Femur (tissue), 1 donor: ENCODE measurements around the gene PAPOLG.
"Not testable (repeated sequence)": the region's sequence is repeated elsewhere in the genome, so short reads cannot be mapped to it uniquely, and the experiment has no call there.

ENCODE experiments used
- DNase-seq: peaks from one replicate; pipeline ENCODE4 v3.0.0-alpha.2; 2017

PAPOLG gene

DNA sequence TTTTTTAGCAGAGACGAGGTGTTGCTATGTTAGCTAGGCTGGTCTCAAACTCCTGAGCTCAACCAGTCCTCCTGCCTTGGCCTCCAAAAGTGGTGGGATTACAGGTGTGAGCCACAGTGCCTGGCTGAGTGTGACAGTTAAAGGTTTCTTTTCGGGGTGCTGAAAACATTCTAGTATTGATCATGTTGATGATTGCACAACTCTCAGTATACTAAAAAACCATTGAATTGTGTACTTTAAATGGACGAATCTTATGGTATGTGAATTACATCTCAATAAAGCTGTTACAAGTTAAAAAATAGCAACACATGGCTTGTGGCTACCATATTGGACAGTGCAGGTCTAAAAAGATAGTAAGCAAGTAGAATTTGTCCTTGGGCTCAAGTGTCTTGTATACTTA, 22.3 kb downstream of the PAPOLG start:
- DNase-seq, result no peak

DNA sequence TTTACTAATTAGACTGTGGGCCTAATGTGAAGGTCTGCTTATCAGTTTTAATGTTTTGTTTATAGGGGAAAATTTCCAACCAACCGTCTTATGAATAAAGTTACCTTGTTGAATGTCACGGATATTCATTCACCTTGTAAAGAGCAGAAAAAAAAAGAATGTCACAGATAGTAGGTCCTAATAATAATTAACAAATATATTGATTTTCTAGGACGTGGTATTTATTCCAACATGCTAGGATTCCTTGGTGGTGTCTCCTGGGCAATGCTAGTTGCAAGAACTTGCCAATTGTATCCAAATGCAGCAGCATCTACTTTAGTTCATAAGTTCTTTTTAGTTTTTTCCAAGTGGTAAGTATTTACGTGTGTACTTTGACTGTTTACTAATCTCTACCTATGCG, 23.4 kb downstream of the PAPOLG start:
- no peak for DNase-seq

DNA sequence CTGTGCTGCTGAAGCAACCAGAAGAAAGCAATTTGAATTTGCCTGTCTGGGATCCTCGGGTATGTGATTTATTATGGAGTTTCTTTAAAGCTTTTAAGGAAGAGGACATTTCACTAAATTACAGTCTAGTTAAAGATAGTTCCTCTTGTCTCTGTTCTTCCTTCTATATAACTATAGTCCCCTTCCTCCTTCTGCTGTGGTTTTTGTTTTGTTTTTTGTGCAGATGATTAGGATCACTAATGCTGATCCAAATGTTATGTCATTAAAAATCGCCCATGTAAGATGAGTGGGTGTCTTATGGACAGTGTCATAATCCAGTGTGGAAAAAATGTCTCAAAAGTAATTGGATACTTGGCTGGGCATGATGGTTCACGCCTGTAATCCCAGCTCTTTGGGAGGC, 24.7 kb downstream of the PAPOLG start:
- DNase-seq, result no peak

DNA sequence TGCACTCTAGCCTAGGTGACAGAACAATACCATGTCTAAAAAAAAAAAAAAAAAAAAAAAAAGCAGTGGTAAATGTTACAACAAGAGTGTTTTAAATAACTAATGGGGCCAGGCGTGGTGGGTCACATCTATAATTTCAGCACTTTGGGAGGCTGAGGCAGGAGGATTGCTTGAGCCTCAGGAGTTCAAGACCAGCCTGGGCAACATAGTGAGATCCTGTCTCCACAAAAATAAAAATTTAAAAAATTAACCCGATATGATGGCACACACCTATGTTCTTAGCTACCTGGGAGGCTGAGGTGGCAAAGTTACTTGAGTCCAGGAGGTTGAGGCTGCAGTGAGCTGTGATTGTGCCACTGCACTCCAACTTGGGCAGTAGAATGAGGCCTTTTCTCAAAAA, 37.1 kb downstream of the PAPOLG start:
- no peak for DNase-seq

DNA sequence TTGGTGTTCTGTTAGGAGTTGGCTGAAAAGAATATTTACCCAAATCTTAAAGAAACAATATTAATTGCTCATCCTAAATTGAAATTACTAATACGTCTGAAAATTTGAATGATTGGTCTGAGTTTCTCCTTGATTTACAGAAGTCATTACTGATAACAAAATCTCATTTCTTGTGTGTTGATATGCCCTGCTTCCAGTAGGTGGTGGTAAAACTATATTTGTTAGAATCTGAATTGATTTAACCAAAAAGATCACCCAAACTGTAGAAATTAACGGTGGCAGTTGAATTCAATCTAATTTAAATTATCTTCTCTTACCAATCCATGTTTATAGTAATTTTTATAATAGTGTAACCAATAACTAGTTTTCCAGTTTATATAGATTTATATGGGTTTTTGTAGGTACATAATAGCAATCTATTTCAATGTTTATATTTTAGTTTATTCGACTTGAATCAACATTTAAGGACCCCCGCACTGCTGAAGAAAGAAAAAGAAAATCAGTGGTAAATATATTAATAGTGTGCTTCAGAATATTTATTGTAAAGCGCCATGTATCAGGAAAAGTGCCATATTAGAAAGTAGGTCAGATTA, 38.3 kb downstream of the PAPOLG start:
- DNase-seq, result no peak

DNA sequence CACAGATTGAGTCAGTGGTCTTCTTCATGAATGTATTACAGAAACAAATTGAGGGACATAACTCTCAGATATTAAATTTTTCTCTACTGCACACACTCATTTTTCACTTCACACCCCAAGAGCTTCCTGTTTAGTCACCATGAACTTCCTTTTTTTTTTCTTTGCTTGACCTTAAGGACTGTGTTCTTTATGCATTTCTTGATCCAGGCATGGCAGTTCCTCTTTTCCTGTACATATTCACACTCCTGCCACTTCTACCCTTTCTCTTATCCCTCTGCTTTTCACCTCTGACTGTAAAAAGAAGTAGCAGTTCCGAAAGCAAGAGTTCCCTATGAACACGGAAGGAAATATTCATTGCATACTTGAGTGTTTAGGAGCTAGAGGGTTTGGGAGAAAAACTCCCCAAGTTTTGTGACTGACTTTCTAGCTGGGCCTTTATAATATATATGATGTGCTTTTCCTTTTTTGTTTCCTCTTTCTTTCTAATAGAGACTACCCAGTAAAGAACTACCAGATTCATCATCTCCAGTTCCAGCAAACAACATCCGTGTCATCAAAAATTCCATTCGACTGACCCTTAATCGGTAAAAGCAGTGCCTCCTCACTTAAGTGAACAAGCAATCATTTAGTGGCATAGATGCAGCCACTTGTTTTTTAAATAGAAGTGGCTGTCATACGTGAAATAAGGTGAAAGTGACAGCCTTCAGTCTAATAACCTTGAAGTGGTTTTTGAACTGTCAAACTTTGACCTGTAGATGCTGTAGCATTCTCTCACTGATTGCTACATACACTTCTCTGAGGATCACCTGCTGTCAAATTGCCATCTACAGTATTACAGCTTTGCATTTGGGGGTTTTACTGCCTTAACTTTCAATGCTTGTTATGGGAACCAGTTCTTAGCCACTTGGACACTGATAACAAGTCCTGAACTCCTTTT, 40.8 kb downstream of the PAPOLG start:
- no peak for DNase-seq

DNA sequence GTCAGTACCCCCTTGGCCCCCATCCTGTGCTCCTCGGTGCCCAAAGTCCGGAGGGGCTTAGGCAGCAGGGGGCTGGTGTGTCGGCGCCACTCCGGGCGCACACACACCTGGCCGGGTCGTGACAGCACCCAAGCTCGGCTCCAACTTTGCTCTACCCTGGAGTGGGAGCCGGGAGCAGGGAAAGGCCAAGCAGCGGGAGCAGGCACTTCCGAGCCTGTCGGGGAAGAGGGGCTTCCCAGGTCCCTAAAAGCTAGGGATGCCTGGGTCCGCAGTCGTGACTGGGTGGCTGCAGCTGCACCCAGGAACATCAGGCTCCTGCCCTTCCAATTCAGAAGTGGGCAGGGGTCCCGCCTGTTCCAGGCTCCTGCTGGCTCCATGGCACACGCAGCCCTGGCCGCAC, 48.4 kb downstream of the PAPOLG start:
- DNase-seq, result no peak

DNA sequence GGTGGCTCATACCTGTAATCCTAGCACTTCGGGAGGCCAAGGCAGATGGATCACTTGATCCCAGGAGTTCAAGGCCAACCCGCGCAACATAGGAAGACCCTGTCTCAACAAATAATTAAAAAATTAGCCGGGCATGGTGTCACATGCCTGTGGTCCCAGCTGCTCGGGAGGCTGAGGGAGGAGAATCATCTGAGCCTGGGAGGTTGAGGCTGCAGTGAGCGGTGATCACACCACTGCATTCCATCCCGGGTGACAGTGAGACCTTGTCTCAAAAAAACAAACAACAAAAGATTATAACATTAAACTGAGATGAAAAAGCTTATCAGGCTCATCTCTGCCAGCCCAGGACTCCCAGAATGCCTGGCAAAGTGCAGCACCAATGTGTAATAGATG, 50.5 kb downstream of the PAPOLG start:
- DNase-seq, result no peak

DNA sequence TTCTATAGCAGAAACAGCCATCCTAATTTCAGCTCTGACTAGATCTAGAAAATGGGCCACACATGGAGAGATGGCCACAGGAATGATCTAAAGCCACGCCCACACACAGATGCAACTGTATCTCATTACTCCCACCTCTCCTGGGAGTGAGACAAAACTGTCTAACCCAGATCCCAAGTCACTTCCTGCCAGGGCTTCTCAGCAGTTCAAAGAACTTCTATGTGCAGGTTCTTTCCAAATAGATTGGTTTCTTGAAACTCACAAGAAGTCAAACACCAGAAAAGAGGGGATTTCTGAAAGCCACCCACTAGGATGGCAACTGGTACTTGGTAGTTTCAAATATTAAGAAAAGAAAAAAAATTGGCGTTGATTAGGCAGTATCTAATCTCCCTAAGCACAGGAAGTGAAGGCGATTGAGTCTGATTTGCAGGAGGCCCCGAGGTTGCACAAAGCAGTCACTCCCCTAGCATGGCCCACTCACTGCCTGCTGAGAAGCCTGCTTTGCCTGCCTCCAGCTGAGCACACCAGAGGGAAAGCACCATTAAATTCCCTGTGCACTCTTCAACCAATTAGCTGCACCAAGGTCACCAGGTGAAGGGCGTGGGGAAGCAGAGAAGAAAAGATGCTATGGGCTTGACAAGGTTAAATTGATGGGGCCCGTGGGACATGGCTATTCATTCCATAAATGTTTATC, 51.1 kb downstream of the PAPOLG start:
- DNase-seq, result no peak

DNA sequence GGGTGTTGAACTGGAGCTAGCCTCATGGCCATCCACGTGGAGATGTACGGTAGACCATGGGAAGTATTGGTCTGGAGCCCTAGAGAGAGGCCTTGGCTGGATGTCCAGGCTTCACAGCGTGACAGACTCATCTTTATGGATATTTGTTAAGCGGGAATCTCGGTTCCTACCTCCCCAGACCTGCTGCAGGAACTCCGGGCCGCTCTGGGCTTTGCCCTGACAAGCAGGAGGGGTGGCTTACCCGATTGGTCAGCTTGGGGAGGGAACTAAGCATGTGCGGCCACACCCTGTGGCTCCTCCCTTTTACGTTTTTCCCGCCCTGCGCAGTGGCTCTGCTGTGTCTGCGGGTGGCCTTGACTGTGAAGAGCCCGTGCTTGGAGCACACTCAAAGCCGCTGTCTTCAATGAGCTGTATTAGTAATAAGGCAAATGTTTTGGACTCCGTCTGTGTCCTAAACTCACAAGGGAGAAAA, 52.3 kb downstream of the PAPOLG start:
- DNase-seq, result no peak

DNA sequence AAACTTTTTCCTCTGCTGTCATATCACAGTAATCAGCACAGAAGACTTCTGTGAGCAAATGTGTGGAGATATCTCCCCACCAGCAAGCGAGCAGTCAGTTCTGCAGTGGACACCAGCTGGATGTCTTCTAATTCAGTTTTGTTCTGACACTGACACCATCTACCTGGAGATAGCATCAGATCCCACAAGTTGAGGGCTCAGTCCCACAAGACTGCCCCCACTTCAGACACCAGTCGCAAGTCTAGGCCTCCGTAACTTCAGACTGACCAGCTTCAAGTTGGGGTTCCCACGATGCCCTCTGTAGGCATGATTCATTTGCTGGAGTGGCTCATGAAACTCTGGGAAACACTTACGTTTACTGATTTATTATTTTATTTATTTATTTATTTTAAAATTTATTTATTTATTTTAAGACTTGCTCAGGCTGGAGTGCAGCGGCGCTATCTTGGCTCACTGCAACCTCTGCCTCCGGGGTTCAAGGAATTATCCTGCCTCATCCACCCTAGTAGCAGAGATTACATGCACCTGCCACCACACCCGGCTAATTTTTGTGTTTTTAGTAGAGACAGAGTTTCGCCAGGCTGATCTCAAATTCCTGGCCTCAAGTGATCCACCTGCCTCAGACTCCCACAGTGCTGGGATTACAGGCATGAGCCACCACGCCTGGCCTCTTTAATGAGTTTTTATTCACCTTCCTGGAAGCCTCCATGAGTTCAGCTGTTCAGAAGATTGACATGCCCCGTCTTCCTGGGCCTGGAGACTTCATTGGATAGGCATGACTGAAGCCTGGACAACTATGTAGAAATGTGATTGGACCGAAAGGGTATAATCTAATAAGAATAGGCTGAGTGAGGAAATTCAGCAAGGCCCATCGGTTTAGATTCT, 55.7 kb downstream of the PAPOLG start:
- no peak for DNase-seq

DNA sequence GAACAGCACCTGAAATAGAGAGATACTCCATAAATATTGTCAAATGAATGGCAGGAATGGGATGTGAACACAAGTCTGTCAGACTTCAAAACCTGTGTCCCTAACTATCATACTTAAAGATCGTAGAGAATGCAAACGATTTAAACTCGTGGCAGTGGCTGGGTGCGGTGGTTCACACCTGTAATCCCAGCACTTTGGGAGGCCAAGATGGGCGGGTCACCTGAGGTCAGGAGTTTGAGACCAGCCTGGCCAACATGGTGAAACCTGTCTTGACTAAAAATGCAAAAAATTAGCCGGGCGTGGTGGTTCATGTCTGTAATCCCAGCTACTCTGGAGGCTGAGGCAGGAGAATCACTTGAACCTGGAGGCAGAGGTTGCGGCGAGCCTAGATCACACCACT, 61.1 kb downstream of the PAPOLG start:
- DNase-seq, result not testable (repeated sequence)

DNA sequence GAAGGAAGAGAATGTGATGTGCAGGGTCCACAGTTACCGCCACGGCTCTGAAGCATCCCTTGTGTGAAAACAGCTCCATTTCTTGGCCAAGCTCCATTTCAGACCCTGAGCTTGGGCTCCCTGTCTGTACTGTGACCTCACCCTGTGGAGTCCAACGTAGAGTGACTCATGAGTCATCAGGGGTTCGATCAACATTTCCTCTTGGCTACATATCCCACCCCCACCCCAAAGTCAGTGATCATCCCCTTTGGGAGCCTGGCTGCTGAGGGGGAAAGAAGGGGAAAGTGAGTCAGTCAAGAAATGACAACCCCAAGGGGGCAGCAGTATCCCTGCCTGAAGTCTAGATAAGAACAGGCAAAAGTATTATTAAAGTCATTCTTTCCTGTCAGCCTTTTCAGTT, 62.2 kb downstream of the PAPOLG start:
- no peak for DNase-seq

DNA sequence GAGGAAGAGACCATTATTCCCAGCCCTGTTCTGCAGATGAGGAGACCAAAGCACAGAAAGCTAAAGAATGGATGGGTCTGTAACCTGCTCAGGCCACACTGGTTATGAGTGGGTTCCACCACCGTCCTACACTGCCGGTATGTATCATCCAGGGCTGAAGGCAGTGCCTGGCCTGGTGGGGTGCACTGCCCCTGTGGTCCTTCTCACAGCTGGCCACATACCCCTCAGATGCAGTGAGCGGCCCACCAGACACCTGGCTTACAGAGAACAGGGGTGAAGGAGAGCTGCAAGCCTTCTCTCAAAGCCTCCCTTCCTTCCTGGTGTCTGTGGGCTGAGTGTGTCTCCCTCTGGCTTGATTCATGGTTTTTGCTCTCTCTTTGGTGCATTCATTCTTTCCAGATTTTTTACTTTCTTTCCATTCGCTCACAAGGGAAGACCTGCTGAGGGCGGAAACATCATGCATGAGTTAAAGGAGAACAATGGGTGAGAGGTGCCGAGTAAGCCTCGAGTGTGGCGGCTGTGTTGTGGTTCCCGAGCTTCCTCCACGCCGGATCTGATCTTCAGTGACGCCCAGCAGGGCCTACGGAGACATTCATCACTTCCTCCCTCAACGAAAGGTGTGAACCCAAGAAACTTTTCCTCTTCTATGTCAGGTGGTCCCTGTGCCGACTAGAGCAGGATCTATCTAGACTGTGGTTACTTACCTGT, 63.2 kb downstream of the PAPOLG start:
- DNase-seq, result no peak

DNA sequence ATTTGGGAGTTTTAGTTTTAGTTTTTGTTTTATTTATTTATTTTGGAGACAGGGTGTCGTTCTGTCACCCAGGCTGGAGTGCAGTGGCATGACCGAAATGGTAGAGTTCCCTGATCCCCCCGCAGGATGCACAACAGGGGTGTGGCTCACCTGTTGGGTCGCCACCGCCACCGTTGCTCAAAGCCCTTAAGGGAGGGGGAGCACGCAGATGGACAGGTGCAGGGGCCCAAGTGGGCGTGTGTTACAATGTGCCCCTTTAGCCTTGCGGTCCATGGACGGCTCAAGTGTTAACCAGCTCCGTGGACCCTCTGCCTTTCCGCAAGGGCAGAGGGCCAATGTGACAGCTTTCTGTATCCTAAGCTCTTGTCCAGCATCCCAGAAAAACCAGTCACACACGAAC, 63.9 kb downstream of the PAPOLG start:
- DNase-seq, result no peak

DNA sequence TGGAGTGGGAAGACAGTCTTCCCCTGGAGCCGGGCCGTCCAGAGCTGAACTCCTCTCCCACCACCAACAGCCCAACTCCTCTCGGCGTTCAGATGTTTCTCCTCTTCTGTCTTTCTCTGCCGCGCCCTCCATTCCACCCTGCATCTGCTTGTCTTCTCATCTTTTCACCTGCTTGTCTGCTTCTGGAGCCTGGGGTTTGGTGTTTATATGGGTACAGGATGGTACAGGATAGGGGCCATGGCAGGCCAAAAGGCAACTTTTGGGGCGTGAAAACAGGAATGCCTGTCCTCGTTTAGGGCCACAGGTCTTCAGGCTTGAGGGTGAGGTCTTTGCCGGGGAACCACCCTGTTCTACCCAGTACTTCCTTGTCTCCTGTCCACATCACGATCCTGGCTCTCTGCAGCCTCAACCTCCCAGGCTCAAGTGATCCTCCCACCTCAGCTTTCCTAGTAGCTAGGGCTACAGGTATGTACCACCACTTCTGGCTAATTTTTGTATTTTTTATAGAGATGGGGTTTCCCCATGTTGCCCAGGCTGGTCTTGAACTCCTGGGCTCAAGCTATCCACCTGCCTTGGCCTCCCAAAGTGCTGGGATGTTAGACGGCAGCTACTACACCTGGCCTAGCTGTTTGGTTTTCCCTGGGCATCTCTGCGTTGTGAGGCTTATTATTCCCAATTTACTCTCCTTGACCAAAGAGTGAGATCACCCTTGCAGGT, 64.5 kb downstream of the PAPOLG start:
- DNase-seq, result no peak

DNA sequence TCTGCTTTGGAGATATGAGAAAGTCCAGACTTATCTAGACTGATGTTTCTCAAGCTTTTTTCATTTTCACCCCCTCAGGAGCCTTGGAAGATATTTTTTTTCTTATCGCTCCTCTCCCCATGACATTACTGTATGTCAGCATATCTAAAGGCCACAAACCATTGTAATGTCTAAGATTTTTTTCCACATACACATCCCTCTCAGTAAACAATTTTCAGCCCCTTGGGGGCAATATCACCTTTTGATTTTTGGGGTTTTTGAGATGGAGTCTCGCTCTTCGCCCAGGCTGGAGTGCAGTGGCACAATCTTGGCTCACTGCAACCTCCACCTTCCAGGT, 65.0 kb downstream of the PAPOLG start:
- no peak for DNase-seq

DNA sequence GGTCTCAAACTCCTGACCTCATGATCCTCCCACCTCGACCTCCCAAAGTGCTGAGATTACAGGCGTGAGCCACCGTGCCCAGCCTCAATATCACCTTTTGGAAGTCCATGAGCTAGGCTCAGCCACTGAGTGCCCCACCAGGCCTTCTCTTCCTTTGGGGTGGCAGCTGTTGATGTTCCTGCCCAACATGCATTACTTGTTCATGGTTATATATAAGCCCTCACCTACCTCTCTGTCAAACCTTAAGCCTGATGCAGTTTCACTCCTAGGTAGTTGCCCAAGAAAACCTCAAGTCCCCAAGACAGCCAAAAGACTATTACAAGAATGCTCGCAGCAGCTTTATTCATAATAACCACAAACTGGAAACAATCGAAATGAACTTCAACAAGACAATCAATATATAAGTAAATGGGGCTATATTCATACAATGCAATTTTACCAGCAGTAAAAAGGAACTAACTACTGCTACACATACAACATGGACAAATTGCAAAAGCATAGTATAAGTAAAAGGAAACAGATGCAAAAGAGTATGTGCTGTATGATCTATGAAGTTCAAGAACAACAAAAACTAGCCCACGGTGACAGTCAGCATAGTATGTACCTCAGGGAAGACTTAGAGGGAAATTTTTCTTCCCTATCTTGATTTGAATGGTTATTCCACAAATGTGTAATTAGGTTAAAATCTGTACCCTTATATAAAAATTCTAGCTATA, 65.7 kb downstream of the PAPOLG start:
- DNase-seq, result no peak

DNA sequence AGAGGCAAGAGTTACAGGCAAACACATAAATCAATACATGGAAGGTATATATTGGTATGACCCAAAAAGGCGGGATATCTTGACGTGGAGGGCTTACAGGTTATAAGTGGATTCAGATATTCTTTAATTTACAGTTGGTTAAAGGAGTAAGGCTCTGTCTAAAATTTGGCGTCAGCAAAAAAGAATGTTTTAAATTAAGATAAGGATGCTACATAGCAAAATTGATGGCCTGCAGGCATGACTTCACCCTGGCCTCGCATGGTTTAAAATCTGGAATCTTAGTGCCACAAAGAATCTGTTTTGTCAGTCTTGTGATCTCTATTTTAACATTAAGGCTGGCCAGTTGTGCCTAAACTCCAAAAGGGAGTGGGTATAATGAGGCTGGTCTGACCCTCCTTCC, 66.9 kb downstream of the PAPOLG start:
- no peak for DNase-seq

DNA sequence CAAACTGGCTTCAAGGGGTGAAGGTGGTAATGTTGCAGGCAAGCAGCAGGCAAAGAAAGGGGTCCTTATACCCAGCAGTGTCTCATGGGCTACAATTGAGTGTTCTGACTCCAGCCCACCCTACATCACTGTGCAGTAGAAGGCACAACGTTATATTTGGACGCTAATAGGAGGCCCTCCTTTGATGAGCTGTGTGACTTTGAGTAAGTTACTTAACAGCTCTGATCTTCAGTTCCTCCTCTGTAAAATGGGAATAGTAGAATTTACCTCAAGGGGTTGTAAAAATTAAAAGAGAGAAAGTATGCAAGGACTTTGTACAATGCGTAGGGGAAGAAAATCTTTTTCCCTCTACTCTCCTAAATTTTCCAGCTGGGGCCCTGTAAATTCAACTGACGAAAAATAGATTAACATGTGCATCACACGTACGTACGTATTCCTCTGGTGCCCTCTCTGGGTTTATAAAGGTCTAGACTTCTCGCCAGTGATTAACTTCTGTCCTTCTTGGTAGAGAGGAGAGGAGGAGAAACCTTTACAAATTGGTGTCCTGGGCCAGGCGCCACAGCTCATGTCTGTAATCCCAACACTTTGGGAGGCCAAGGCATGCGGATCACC, 67.7 kb downstream of the PAPOLG start:
- DNase-seq, result no peak
